Aorta (tissue), 5 donors: Measurements from ENCODE around the gene KLHL35. TPM values are rescaled to one million over a fixed set of nuclear protein-coding genes. Genes with fewer than 3 reads are reported as not detected.

Source experiments
- ATAC-seq: fragments of 200-7000 bp; cut with Tn5 transposase; one replicate; pipeline ENCODE4 v1.9.1; 2022; ENCODE audit warnings: moderate library complexity; ENCODE audit not compliant: low FRiP score
- DNase-seq, 2 donors: peaks; one replicate each; pipeline ENCODE4 v3.0.0-alpha.2; 2020
- H3K27ac ChIP-seq, 2 donors: one replicate each; pipeline ENCODE4 v1.5.1; 2013; ENCODE audit warnings: low read length in 2 of 2, mild to moderate bottlenecking in 2 of 2, moderate library complexity in 2 of 2, control low read depth in 1 of 2, inconsistent platforms in 1 of 2, low read depth in 1 of 2
- H3K27me3 ChIP-seq, 2 donors: one replicate each; pipeline ENCODE4 v1.6.1; 2013; ENCODE audit warnings: control low read depth in 1 of 2, low read length in 1 of 2, mild to moderate bottlenecking in 1 of 2, moderate library complexity in 1 of 2; ENCODE audit not compliant: insufficient read depth in 2 of 2, control insufficient read depth in 1 of 2
- H3K36me3 ChIP-seq, 2 donors: one replicate each; pipeline ENCODE4 v1.6.1; 2013; ENCODE audit warnings: control low read depth in 1 of 2, low read length in 1 of 2, mild to moderate bottlenecking in 1 of 2; ENCODE audit not compliant: insufficient read depth in 2 of 2, control insufficient read depth in 1 of 2
- H3K4me1 ChIP-seq, 2 donors: one replicate each; pipeline ENCODE4 v1.6.1; 2013; ENCODE audit warnings: low read length in 2 of 2, control low read depth in 1 of 2, mild to moderate bottlenecking in 1 of 2, moderate library complexity in 1 of 2; ENCODE audit not compliant: insufficient read depth in 2 of 2, control insufficient read depth in 1 of 2
- H3K4me3 ChIP-seq, 2 donors: one replicate each; pipeline ENCODE4 v1.5.1; 2013; ENCODE audit warnings: low read length in 2 of 2, control low read depth in 1 of 2, mild to moderate bottlenecking in 1 of 2
- H3K9me3 ChIP-seq: one replicate; pipeline ENCODE4 v1.6.1; 2013; ENCODE audit warnings: mild to moderate bottlenecking, low read length; ENCODE audit not compliant: control insufficient read depth
- WGBS, 2 donors: extraction: QIAGEN DNeasy Blood & Tissue Kit; methylation state at CpG; one replicate each; pipeline ENCODE4 v1.1.7; 2013; 5-methylcytosine and 5-hydroxymethylcytosine counted together
- intact Hi-C, 2 donors: fragments of 100-400 bp; cut with DNase I; formaldehyde crosslinking; loops; one replicate each; pipeline versions ENCODE4 v1.14.2 to v1.15.0; 2022
- long read RNA-seq, 2 donors: library from polyadenylated mRNA; unstranded; transcript quantifications; one replicate each; pipeline ENCODE4 v2.0.0, GENCODE V29; 2020 to 2021
- polyA plus RNA-seq, 2 donors: library from polyadenylated mRNA; stranded (reverse); fragments of 200-250 nt; gene quantifications; one replicate each; pipeline ENCODE4 v1.2.3, GENCODE V29; 2013
- total RNA-seq, 2 donors: library from RNA; stranded (reverse); fragmentation: NEBNext Ultra II Directional; extraction: Animal tissue kit (Norgen Biotek cat#: 25700); gene quantifications; one replicate each; pipeline ENCODE4 v1.2.1, GENCODE V29; 2021
- donor health status: healthy with polysubstance abuse.
- donor health status: Bipolar disorder and iron deficiency.
- donor health status: DM: no; HTN: no; CAD: no.
- donor health status: DM: no; HTN: no; CAD: no.
- donor health status: DM: yes; HTN: yes; CAD: no.

The KLHL35 gene, protein sequence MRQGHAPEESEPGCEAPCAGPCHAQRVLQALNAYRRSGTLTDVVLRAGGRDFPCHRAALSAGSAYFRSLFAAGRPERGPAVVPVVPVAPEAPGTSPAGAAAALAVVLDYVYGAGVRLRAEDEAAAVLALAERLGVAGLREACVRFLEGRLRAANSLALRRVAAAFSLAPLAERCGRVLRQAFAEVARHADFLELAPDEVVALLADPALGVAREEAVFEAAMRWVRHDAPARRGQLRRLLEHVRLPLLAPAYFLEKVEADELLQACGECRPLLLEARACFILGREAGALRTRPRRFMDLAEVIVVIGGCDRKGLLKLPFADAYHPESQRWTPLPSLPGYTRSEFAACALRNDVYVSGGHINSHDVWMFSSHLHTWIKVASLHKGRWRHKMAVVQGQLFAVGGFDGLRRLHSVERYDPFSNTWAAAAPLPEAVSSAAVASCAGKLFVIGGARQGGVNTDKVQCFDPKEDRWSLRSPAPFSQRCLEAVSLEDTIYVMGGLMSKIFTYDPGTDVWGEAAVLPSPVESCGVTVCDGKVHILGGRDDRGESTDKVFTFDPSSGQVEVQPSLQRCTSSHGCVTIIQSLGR
- 1 to 10 TPM; 1.3 to 3.1 TPM for total RNA-seq
- polyA plus RNA-seq, result 1 to 10 TPM in 1 of 2 donors, under 1 TPM in 1; 0.75 to 2.4 TPM
- long read RNA-seq, donor 1, partial matches to known transcripts, result 0 of 3 reads
- long read RNA-seq, donor 1, other reads (novel, unspliced or antisense), result 1 of 3 reads
- long read RNA-seq, donor 2, partial matches to known transcripts, result 0 of 5 reads
- long read RNA-seq, donor 2, other reads (novel, unspliced or antisense), result 3 of 5 reads

GRCh38 chr11:75432911-75433321 is at the start of gene KLHL35:
Gene KLHL35 (minus strand): TSS chr11:75433203. CDS start chr11:75430629, 2,574 bp downstream.
- no peak within 1 kb of the TSS for H3K4me3 ChIP-seq
- no peaks in the 10 kb centered on the region for H3K27me3 ChIP-seq
- ATAC-seq (no peak), DNase-seq (peak in 1 of 2 donors; percentile 73)
- H3K9me3 ChIP-seq, result no peaks in the 10 kb centered on the region
- intact Hi-C loops, result no loop called here
- H3K36me3 ChIP-seq, result no peaks in the 10 kb centered on the region
- H3K27ac ChIP-seq, result no peak within 1 kb of the TSS
- 23 to 29% methylated on average over 14 of the region's 14 CpGs for WGBS, 2 donors
- H3K4me1 ChIP-seq, result no peaks in the 10 kb centered on the region

DNA sequence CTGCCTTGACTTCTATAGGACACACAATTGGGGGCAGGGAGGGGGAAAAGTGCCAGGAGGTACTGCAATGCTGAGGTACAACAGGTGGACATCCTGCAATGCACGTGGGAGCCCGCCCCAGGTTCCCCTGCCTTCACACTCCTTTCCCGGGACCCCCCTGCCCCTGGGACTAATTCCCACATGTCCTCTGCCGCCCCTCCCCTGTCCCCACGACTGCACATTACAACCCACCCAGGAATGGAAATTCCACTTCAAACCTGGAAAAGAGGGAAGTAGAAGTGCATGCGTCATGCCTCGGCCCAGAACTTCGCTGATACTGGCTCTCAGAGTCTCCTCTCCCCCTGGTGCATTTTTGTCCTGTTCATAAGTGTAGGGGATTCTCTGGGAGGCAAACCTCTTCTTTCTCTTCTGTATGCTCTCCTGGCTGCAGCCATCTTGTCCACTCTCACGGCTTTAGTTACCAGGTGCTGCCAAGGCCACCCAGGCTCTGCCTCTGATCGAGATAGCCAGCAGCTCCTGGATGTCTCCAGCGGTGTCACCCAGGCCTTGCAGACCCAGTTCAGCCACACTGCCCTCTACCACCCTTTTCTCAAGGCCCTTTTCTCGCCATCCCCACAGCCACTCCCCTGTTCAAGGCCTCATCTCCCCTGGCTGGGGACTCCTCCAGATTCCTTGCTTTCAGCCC is 49.1 kb upstream of the KLHL35 start:
- Histone ChIP-seq H3K27me3 (no peaks in the 10 kb centered on the region), H3K9me3 (no peaks in the 10 kb centered on the region), H3K27ac (no peak overlapping the region), H3K4me3 (no peak overlapping the region), H3K36me3 (no peaks in the 10 kb centered on the region), H3K4me1 (no peaks in the 10 kb centered on the region)
- 92 to 95% methylated on average over 12 of the region's 12 CpGs for WGBS, 2 donors
- intact Hi-C loops, result no loop called here
- no peak for ATAC-seq
- DNase-seq, result no peak

DNA sequence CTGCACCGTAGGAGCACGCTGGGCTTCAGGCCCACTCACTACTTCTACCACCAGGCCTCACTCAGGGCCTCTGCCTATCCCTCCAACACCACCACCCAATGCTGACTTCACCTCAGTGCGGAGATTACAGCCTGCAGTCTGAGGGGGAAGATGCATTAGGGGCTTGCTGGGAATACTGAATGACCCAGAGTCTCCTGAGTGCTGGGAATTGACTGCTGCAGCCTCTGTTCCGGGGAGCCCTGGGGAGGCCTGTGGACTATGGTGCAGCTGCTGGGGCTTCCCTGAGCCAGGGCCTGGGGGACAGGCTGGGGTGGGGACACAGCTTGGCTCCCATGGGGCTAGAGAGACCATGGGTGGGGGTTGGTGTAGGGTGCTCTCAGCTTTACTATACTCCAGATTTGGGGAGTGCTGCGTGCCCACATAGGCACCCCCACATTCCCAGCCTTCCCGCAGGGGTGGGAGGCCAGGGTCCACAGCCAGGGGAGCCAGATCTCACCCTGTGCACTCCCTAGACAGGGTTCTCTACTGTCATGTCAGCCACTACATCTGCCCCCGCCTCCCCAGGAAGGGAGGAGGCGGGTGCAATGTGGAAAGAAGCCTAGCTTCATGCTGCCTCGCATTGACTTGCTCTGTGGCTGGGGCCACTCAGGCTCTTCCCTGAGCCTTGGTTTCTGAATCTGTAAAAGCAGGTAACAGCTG is 48.4 kb upstream of the KLHL35 start:
- intact Hi-C loops, result no loop called here
- no peak for DNase-seq
- peak; percentile 17 for ATAC-seq
- H3K4me1 ChIP-seq, result no peaks in the 10 kb centered on the region
- 86 to 90% methylated on average over 9 of the region's 9 CpGs for WGBS, 2 donors
- no peak overlapping the region for H3K27ac ChIP-seq
- H3K27me3 ChIP-seq, result no peaks in the 10 kb centered on the region
- no peak overlapping the region for H3K4me3 ChIP-seq
- H3K36me3 ChIP-seq, result no peaks in the 10 kb centered on the region
- H3K9me3 ChIP-seq, result no peaks in the 10 kb centered on the region

- Histone ChIP-seq H3K27ac (no peak overlapping the region), H3K4me1 (no peaks in the 10 kb centered on the region), H3K9me3 (no peaks in the 10 kb centered on the region), H3K36me3 (no peaks in the 10 kb centered on the region), H3K4me3 (no peak overlapping the region), H3K27me3 (no peaks in the 10 kb centered on the region)
- intact Hi-C loops, result no loop called here
- DNase-seq (no peak), ATAC-seq (no peak)
- WGBS, 2 donors, result 69 to 72% methylated on average over 10 of the region's 10 CpGs
Observed at GRCh38 chr11:75480185-75481175, 47.5 kb upstream of the KLHL35 start.

DNA sequence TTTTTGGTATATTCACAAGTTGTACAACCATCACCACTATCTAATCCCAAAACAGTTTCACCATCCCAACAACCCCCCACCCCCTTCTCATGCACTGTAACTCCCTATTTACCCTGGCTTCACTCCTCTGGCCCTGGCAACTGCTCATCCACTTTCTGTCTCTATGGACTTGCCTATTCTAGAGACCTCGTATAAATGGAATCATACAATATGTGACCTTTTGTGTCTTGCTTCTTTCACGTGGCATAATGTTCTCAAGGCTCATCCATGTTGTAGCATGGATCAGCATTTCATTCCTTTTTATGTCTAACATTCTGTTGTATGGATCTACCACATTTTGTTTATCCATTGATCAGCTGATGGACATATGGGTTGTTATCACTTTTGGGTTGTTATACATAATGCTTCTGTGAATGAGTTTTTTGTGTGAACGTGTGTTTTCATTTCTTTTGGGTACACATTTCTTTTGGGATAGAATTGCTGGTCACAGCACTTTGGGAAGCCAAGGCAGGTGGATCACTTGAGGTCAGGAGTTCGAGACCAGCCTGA is 46.7 kb upstream of the KLHL35 start:
- no peaks in the 10 kb centered on the region for H3K27me3 ChIP-seq
- H3K9me3 ChIP-seq, result no peaks in the 10 kb centered on the region
- H3K27ac ChIP-seq, result no peak overlapping the region
- no peak for DNase-seq
- no peaks in the 10 kb centered on the region for H3K36me3 ChIP-seq
- H3K4me3 ChIP-seq, result no peak overlapping the region
- intact Hi-C loops, result no loop called here
- no peak for ATAC-seq
- 52 to 54% methylated on average over 4 of the region's 4 CpGs for WGBS, 2 donors
- no peaks in the 10 kb centered on the region for H3K4me1 ChIP-seq

DNA sequence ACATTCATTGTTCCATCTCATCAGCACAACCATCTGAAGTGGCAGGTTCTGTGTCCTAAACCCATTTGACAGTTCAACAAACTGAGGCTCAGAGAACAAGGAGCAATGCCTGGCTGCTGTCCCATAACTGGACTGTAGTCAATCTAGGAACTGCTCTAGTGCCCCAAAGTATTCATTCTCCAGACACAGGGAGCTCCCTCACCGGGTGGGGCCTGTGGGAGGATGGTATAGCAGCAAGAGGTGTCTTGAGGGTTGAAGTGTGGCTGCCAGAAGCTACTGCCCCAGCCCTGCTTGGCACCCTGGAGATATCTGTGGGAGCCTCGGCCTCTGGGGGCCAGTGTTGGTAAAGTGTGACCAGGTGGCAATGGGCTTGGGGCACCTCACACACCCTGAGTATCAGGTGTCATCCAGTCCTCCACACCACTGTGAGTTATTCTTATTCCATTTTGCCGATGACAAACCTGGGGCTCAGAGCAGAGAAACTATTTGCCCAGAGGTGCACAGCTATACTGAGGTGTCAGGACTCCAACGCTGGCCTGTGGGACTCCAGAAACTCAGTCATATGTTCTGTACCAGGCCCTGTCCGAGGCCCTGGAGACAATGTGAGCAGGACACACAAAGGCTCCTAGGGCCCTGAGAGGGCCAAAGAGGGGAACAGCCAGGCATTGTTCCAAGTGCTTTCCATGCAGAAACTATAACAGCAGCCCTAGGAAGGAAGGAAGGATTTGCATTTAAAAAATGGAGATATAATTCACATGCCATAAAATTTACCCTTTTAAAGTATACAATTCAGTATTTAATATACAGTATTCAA is 46.0 kb upstream of the KLHL35 start:
- ATAC-seq (no peak), DNase-seq (no peak)
- H3K27me3 ChIP-seq, result no peaks in the 10 kb centered on the region
- no peaks in the 10 kb centered on the region for H3K9me3 ChIP-seq
- intact Hi-C loops, result no loop called here
- no peak overlapping the region for H3K27ac ChIP-seq
- no peaks in the 10 kb centered on the region for H3K36me3 ChIP-seq
- 75 to 76% methylated on average over 5 of the region's 5 CpGs for WGBS, 2 donors
- no peak overlapping the region for H3K4me3 ChIP-seq
- H3K4me1 ChIP-seq, result no peaks in the 10 kb centered on the region

DNA sequence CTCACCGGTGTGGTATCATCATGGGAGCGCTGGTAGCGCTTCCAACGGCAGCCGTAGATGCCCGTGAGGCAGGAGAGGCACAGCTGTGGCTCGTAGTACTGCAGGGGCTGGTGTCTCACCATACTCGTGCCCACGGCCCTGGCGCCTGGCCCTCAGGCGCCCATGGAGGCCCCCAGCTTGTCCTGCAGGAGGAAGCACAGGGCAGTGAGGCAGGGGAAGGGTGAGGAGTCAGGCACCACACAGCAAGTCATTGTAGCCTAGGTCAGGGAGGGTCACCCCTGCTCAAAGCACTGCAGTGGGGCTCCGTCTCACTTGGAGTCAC is 44.6 kb upstream of the KLHL35 start:
- no peak overlapping the region for H3K27ac ChIP-seq
- WGBS, 2 donors, result 91 to 94% methylated on average over 12 of the region's 12 CpGs
- H3K27me3 ChIP-seq, result no peaks in the 10 kb centered on the region
- H3K4me3 ChIP-seq, result no peak overlapping the region
- no peaks in the 10 kb centered on the region for H3K9me3 ChIP-seq
- DNase-seq, result no peak
- no peak for ATAC-seq
- intact Hi-C loops, result no loop called here
- H3K36me3 ChIP-seq, result no peaks in the 10 kb centered on the region
- no peaks in the 10 kb centered on the region for H3K4me1 ChIP-seq
